ENCODE results near the gene PFKFB3.
A peak's percentile ranks its signal among the peaks of the same experiment; 100 is the strongest.
"Not testable (repeated sequence)": the region's sequence is repeated elsewhere in the genome, so short reads cannot be mapped to it uniquely, and the experiment has no call there.

Gene PFKFB3

GRCh38 chr10:6236349-6237198 lies 33.8 kb downstream of the PFKFB3 start:
- H3K4me2 ChIP-seq (ENCODE audit: low read length), result no peak overlapping the region
- peak overlapping the region; percentile 24 for H3K27ac ChIP-seq (ENCODE audit: low read depth, low read length, poor library complexity, severe bottlenecking)
- no peaks in the 10 kb centered on the region for H4K20me1 ChIP-seq (ENCODE audit: insufficient read depth, low read length)
- no peaks in the 10 kb centered on the region for H3K9me3 ChIP-seq (ENCODE audit: low read length)
- H3K79me2 ChIP-seq (ENCODE audit: insufficient read depth, low read length), result no peaks in the 10 kb centered on the region
- H3K9me2 ChIP-seq (ENCODE audit: low read depth, low read length), result no peaks in the 10 kb centered on the region
- no peaks in the 10 kb centered on the region for H3F3A ChIP-seq (ENCODE audit: insufficient read depth, low read length)
- no peaks in the 10 kb centered on the region for H3K4me1 ChIP-seq (ENCODE audit: insufficient read depth, low read length, severe bottlenecking)
- no peak overlapping the region for H3K4me3 ChIP-seq (ENCODE audit: low read depth, low read length, poor library complexity, severe bottlenecking)
- TF ChIP-seq EZH2 (IDR thresholded peaks at IDR 0.05; ENCODE audit: borderline replicate concordance, low read length) (no peak), CTCF (IDR thresholded peaks at IDR 0.05; ENCODE audit: low read length) (no peak)
- no peak overlapping the region for H3K9ac ChIP-seq (ENCODE audit: low read length)
- H3K27me3 ChIP-seq (ENCODE audit: insufficient read depth, low read length), result no peaks in the 10 kb centered on the region
- peaks cover 46% of the 10 kb centered on the region for H3K36me3 ChIP-seq (ENCODE audit: insufficient read depth, low read length)
- no peak overlapping the region for H2AFZ ChIP-seq (ENCODE audit: low read length)

- H3K9me3 ChIP-seq (ENCODE audit: low read length), result no peaks in the 10 kb centered on the region
- peak overlapping the region; percentile 24 for H3K27ac ChIP-seq (ENCODE audit: low read depth, low read length, poor library complexity, severe bottlenecking)
- no peaks in the 10 kb centered on the region for H3K4me1 ChIP-seq (ENCODE audit: insufficient read depth, low read length, severe bottlenecking)
- H3K36me3 ChIP-seq (ENCODE audit: insufficient read depth, low read length), result peaks cover 40% of the 10 kb centered on the region
- H2AFZ ChIP-seq (ENCODE audit: low read length), result no peak overlapping the region
- no peak overlapping the region for H3K9ac ChIP-seq (ENCODE audit: low read length)
- H3K4me3 ChIP-seq (ENCODE audit: low read depth, low read length, poor library complexity, severe bottlenecking), result no peak overlapping the region
- no peaks in the 10 kb centered on the region for H3K79me2 ChIP-seq (ENCODE audit: insufficient read depth, low read length)
- no peaks in the 10 kb centered on the region for H3K9me2 ChIP-seq (ENCODE audit: low read depth, low read length)
- no peaks in the 10 kb centered on the region for H3K27me3 ChIP-seq (ENCODE audit: insufficient read depth, low read length)
- H3F3A ChIP-seq (ENCODE audit: insufficient read depth, low read length), result no peaks in the 10 kb centered on the region
- H4K20me1 ChIP-seq (ENCODE audit: insufficient read depth, low read length), result no peaks in the 10 kb centered on the region
- TF ChIP-seq CTCF (IDR thresholded peaks at IDR 0.05; ENCODE audit: low read length) (no peak), EZH2 (IDR thresholded peaks at IDR 0.05; ENCODE audit: borderline replicate concordance, low read length) (no peak)
- no peak overlapping the region for H3K4me2 ChIP-seq (ENCODE audit: low read length)
Measured at GRCh38 chr10:6237199-6237530, 34.4 kb downstream of the PFKFB3 start.

GRCh38 chr10:6238587-6239212 lies 36.0 kb downstream of the PFKFB3 start:
- not testable (repeated sequence) for H4K20me1 ChIP-seq (ENCODE audit: insufficient read depth, low read length); H3F3A ChIP-seq (ENCODE audit: insufficient read depth, low read length); H3K4me2 ChIP-seq (ENCODE audit: low read length); H3K4me3 ChIP-seq (ENCODE audit: low read depth, low read length, poor library complexity, severe bottlenecking); H3K9me3 ChIP-seq (ENCODE audit: low read length); H3K4me1 ChIP-seq (ENCODE audit: insufficient read depth, low read length, severe bottlenecking); H3K9ac ChIP-seq (ENCODE audit: low read length); H3K27ac ChIP-seq (ENCODE audit: low read depth, low read length, poor library complexity, severe bottlenecking); H3K27me3 ChIP-seq (ENCODE audit: insufficient read depth, low read length); H3K79me2 ChIP-seq (ENCODE audit: insufficient read depth, low read length); H3K9me2 ChIP-seq (ENCODE audit: low read depth, low read length); H2AFZ ChIP-seq (ENCODE audit: low read length)
- H3K36me3 ChIP-seq (ENCODE audit: insufficient read depth, low read length), result peaks cover 29% of the 10 kb centered on the region
